Measurements from ENCODE around the gene KPNB1.

DNA sequence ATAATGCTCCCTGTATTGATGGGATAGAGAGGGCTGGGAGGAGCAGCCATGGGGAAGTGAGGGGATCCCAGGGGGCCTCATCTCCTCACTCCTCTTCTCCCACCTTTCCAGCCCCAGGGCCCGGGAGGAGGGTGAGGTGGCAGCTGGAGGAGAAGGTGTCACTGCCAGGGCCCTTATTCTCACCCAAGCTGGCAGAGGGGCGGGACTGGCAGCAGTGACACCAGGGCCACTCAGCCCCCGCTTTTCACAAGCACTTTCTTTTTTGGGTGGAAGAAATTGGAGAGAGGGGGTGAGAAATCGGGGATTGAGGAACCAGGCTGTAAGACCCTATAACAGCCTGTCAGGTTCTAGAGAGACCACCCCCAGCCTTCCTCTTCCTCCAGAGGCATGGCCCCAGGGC is 81.0 kb downstream of the KPNB1 start:
- TF ChIP-seq, protein P1, sequence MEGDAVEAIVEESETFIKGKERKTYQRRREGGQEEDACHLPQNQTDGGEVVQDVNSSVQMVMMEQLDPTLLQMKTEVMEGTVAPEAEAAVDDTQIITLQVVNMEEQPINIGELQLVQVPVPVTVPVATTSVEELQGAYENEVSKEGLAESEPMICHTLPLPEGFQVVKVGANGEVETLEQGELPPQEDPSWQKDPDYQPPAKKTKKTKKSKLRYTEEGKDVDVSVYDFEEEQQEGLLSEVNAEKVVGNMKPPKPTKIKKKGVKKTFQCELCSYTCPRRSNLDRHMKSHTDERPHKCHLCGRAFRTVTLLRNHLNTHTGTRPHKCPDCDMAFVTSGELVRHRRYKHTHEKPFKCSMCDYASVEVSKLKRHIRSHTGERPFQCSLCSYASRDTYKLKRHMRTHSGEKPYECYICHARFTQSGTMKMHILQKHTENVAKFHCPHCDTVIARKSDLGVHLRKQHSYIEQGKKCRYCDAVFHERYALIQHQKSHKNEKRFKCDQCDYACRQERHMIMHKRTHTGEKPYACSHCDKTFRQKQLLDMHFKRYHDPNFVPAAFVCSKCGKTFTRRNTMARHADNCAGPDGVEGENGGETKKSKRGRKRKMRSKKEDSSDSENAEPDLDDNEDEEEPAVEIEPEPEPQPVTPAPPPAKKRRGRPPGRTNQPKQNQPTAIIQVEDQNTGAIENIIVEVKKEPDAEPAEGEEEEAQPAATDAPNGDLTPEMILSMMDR (optimal IDR thresholded peaks at IDR 0.05 in 1 of 3, IDR thresholded peaks at IDR 0.05 in 1 of 3, conservative IDR thresholded peaks at IDR 0.05 in 1 of 3; ENCODE audit: extremely low read depth in 1 of 3, insufficient read depth in 2 of 3, low read length in 3 of 3), result no peak
- TF ChIP-seq EZH2 (IDR thresholded peaks at IDR 0.05; ENCODE audit: low read length), result no peak

Data from keratinocyte (primary cell).